ENCODE results near the gene BRD9.
"Not testable (repeated sequence)": the region's sequence is repeated elsewhere in the genome, so short reads cannot be mapped to it uniquely, and the experiment has no call there.

Gene BRD9

GRCh38 chr5:843371-843770, 49.2 kb downstream of the BRD9 start:
- not testable (repeated sequence) for DNase-seq

- not testable (repeated sequence) for DNase-seq
These were observed 50.0 kb downstream of the BRD9 start for GRCh38 chr5:842402-843221.

- not testable (repeated sequence) for DNase-seq
These were observed 50.8 kb downstream of the BRD9 start for GRCh38 chr5:841531-842401.

- not testable (repeated sequence) for DNase-seq
These were observed 51.6 kb downstream of the BRD9 start for GRCh38 chr5:840974-841435.

- DNase-seq: not testable (repeated sequence)
These were observed 52.3 kb downstream of the BRD9 start for GRCh38 chr5:840118-840973.

DNA sequence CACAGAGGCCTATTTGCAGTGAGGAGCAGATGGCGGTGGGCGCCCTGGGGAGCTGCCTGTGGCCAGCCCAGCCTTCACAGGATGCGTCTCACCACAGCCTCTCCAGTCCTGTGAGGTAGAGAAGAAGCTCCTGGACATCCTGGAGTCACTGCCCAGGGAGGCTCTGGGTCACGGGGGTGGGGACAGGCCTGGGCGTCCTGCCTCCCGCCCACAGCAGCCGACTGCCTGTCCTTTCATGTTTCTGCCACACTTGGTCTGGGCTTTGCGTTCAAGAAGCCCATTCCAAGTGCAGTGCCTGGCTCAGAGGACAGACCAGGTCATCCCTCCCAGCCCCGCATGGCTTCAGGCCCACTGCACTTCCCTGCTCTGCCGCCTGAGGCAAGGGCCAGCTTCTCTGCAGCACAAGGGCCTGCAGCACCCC, 54.2 kb downstream of the BRD9 start:
- DNase-seq: not testable (repeated sequence)

DNA sequence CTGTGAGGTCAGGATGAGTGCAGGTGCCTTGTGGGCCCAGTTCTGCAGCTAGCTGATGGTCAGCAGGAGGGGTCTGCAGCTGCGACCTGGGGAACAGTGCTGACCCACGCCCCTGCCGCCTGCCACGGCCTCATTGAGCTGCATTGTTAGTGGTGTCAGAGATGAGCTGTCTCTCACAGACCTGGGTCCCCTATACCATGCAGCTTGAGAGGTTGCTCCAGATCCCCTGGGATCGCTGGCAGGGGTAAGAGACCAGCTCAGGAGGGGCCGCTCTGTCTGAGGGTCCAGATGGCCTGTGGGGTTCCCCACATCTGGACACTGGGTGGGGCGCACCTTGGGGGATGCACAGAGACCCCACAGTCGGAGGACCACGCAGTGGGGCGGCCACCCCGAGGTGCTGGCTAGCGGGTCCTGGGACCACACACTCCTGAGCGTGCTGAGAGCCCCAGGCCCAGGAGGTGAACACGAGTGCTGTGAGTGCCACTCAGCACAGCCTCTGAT, 54.9 kb downstream of the BRD9 start:
- DNase-seq: not testable (repeated sequence)

- not testable (repeated sequence) for DNase-seq
These were observed 56.5 kb downstream of the BRD9 start for GRCh38 chr5:835933-836612.

DNA sequence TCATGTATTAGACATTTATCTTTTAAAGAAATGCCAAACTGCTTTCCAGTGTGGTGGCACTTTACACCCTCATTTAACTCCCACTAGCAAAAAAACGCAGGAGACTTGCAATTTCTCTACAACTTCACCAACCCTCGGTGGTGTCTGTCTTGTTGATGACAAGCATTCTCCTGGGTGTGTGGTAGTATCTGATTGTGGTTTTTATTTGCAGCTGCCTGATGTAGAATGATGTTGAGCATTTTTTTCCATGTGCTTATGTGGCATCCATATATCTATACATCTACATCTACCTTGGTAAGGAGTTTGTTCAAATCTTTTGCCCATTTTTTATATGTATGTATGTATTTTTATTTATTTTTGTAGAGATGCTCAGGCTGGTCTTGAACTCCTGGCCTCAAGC, 58.6 kb downstream of the BRD9 start:
- not testable (repeated sequence) for DNase-seq

DNA sequence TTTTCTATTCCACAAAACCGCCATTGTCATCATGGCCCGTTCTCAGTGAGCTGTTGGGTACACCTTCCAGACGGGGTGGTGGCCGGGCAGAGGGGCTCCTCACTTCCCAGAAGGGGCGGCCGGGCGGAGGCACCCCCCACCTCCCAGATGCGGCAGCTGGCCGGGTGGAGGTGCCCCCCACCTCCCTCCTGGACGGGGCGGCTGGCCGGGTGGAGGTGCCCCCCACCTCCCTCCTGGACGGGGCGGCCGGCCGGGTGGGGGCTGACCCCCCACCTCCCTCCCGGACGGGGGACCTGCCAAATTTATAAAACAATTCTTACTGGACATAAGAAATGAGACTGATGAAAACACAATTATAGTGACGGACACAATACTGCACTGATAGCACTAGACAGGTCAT, 64.4 kb downstream of the BRD9 start:
- not testable (repeated sequence) for DNase-seq

- not testable (repeated sequence) for DNase-seq
These were observed 67.1 kb downstream of the BRD9 start for GRCh38 chr5:825544-825943.

GRCh38 chr5:821504-821903, 71.1 kb downstream of the BRD9 start:
- no peak for DNase-seq

- DNase-seq: no peak
These were observed 72.4 kb downstream of the BRD9 start for GRCh38 chr5:820245-820644.

- no peak for DNase-seq
These were observed 73.5 kb downstream of the BRD9 start for GRCh38 chr5:819078-819477.

DNA sequence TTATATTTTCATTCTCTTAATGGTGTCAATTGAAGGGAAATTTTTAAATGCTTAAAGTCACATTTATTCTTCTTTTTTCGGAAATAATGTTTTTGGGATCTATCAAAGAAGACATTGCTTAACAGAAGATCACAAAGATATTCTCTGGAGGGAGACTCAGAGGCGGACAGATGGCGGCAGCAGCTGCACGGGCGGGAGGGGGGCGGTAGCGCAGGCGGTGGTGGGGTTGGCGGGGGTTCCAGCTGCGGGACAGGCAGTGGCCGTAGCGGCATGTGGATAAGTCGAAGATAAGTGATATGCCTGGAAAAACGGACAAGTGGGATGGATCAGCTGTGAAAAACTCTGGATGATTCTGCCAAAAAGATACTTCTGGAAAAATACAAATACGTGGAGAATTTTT, 76.4 kb downstream of the BRD9 start:
- no peak for DNase-seq

DNA sequence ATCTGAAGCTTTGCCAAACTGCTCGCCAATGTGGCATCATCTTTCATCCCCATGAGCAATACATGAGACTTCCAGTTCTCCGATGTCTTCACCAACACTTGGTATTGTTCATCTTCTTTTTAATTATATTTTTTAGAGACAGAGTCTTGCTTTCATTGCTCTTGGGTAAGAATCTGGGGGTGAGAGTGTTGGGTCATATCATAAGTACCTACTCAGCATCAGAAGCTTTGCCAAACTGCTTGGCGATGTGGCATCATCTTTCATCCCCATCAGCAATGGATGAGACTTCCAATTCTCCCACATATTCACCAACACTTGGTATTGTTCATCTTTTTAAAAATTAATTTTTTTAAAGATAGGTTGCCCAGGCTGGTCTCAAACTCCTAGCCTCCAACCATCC, 77.2 kb downstream of the BRD9 start:
- no peak for DNase-seq

Measured in COR-L47 (cell line).